Measurements from ENCODE around the gene XPO4.

The XPO4 gene

GRCh38 chr13:20826843-20827560 lies 75.5 kb downstream of the XPO4 start:
- DNase-seq = no peak

- no peak for DNase-seq
Measured at GRCh38 chr13:20826301-20826700, 76.2 kb downstream of the XPO4 start.

GRCh38 chr13:20825477-20825875 lies 77.1 kb downstream of the XPO4 start:
- peak; percentile 40 for DNase-seq

GRCh38 chr13:20824762-20825476 lies 77.6 kb downstream of the XPO4 start:
- DNase-seq = no peak

GRCh38 chr13:20823071-20823470 lies 79.5 kb downstream of the XPO4 start:
- no peak for DNase-seq

- DNase-seq = no peak
Measured at GRCh38 chr13:20822406-20822805, 80.1 kb downstream of the XPO4 start.

GRCh38 chr13:20819715-20820114 lies 82.8 kb downstream of the XPO4 start:
- no peak for DNase-seq

- DNase-seq = no peak
Measured at GRCh38 chr13:20815464-20815863, 87.1 kb downstream of the XPO4 start.

- peak; percentile 80 for DNase-seq
Measured at GRCh38 chr13:20814224-20814910, 88.2 kb downstream of the XPO4 start.

- DNase-seq = no peak
Measured at GRCh38 chr13:20812890-20813289, 89.7 kb downstream of the XPO4 start.

- no peak for DNase-seq
Measured at GRCh38 chr13:20810808-20811207, 91.7 kb downstream of the XPO4 start.

- no peak for DNase-seq
Measured at GRCh38 chr13:20808874-20809273, 93.7 kb downstream of the XPO4 start.

GRCh38 chr13:20803180-20803965 lies 99.2 kb downstream of the XPO4 start:
- DNase-seq = no peak

- DNase-seq = no peak
Measured at GRCh38 chr13:20801707-20802106, 100.8 kb downstream of the XPO4 start.

GRCh38 chr13:20799726-20800416 lies 102.7 kb downstream of the XPO4 start:
- no peak for DNase-seq

- DNase-seq = no peak
Measured at GRCh38 chr13:20798027-20798426, 104.5 kb downstream of the XPO4 start.

GRCh38 chr13:20796791-20797508 lies 105.6 kb downstream of the XPO4 start:
- DNase-seq = no peak

- DNase-seq = no peak
Measured at GRCh38 chr13:20789665-20790064, 112.9 kb downstream of the XPO4 start.

GRCh38 chr13:20788312-20788711 lies 114.2 kb downstream of the XPO4 start:
- DNase-seq = no peak

GRCh38 chr13:20787180-20787579 lies 115.4 kb downstream of the XPO4 start:
- DNase-seq = no peak

GRCh38 chr13:20782116-20782708 lies 120.3 kb downstream of the XPO4 start:
- DNase-seq = no peak
